GM19099 (cell line): Measurements from ENCODE around the gene SMYD2.

Source experiments
- POLR2A ChIP-seq: IDR thresholded peaks from 3 replicates; pipeline ENCODE4 v1.6.1; 2011; ENCODE audit warnings: low read depth; ENCODE audit not compliant: insufficient read length; ENCODE audit errors: extremely low read depth

SMYD2 gene

DNA sequence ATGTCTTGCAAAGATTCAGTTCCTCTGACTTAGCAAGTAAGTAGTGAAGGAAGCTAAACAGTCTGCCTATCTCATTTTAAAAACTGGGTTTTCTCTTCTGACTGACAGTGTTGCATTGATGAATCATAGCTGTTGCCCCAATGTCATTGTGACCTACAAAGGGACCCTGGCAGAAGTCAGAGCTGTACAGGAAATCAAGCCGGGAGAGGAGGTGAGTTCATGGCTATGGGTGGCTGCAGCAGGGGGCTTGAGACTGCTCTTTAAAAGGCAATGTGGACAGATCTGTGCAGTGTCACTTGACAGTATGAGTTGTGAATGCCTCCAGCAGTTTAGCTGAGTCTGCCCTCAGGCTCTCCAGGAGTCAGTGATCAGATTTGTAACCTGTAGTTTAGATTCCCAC lies 46.6 kb downstream of the SMYD2 start:
- TF ChIP-seq POLR2A = no peak

DNA sequence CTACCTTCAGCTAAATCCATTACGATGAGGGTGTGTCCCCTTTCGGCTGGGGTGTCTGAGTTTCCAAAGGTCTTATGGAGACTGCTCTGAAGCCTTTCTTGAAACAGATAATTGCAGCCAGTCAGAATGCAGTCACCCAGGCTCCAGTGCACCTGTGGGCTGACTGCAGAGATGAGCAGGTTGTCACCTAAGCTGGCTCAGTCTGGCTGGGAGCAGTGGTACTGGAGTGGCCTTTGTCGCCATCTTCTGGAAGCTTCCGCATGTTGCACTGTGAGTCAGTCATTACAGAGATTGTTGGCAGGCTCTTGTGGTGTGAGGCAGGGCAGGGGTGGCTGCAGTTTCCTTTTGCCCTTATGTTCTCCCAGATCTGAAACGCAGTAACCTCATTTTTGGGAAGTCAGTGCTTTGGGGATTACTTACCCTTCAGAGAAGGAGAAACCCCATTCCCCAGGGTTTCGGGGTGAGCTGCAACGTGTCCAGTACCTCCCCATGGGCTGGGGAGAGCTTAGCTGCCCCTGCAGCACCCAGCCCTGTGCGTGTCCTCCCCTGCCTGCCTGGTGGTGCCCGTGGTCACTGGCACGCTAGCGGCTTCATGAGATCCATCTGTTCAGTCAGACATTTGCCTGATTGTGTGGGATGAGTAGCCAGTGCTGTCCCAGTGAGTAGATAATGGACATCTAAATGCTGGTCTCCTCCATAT lies 48.0 kb downstream of the SMYD2 start:
- TF ChIP-seq POLR2A = no peak

DNA sequence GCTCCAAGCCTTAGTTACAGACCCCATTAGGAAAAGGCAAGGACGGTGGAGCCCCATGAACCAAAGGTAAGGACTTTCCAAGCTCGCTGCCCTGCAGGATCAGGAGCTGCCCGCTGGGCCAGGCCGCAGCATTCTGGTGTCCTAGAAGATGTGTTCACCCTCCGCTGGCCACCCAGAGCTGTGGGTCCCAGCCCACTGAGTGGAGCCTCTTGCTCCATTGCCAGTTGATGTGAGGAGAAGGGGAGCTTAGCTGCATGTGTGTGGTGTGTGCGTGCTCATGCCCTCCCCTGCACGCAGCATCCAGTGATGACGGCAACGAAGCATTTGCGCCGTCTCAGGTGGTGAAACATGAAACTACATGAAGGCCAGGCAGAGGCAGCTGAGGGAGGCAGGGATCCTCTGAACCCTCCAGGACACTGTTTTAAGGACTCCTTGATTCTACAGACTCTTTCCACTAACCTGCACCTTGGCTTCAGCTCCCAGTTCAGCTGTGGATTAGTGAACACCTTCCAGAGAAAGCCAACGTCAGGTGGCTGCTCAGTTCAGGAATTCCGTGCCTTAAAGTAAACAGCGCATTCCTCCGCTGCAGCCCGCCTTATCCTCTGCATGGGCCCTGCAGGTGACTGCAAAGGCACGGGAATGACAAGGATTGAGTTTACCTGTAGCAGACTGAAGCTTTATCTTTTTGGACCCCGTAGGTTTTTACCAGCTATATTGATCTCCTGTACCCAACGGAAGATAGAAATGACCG lies 48.7 kb downstream of the SMYD2 start:
- TF ChIP-seq POLR2A = no peak

DNA sequence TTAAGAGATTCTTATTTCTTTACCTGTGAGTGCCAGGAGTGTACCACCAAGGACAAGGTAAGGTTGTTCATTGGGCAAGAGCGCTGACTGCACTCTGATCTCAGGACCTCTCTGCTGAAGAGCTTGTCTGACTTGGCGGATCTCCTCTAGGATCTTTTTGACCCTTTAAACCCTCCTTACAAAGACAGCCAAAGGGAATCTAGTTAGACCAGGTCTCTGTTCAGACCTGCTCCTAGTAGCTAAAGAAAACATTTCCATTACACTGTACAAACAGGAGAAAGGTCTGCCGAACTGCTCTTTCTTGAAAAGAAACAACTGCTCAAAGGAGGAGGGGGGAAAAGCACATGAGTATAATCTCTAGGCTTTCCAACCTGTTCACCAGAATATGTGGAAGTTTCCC lies 49.3 kb downstream of the SMYD2 start:
- no peak for TF ChIP-seq POLR2A

DNA sequence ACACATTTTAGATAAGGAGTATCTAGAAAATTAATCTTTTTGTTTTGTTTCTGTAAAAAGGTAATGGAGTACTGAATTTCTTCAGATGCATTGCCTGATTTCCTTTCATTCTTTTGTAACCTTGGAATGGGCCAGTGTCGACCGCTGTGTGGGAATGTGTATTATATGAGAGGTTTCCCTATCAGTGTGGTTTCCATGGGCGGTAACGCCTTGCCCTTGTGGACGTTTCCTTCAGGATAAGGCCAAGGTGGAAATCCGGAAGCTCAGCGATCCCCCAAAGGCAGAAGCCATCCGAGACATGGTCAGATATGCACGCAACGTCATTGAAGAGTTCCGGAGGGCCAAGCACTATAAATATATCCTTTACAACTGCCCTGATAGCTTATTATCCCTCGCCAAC lies 49.8 kb downstream of the SMYD2 start:
- no peak for TF ChIP-seq POLR2A

DNA sequence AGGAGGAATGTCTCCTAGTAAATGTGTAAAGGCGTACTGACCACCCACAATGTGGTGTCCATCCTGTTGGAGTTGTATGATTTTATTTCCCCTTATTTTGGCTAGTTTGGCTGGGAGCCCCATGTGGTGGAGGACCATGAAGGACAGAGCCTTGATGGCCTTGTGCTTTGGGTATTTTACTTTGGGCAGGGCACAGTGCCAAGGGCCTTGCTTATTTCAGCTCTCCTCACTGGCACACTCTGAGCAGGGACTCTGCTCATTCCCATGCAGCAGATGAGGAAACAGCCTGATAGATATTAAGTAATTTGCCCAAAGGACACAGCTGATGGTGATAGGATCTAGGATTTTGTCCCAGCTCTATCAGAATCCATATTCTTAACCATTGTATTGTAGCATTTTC lies 50.2 kb downstream of the SMYD2 start:
- no peak for TF ChIP-seq POLR2A

DNA sequence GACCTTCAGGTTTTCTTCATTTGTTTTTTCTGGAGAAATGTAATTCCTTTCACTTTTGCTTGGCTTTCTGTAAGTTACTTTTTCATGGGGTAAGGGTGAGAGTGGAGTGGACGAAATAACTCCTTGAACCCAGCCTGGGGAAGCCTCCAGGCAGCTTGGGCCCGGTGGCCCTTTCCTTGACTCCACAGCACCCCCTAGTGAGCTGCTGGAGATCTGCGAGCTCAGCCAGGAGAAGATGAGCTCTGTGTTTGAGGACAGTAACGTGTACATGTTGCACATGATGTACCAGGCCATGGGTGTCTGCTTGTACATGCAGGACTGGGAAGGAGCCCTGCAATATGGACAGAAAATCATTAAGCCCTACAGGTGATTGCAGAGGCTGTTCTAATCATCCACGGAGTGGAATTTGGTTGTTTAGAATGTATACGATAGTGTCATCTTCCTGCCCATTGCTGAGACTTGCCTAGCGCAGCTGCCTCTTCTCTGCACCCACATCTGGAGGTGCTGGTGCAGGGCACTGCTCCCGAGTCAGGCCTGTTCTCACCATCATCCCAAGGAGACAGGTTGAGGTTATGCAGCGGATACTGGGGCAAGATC lies 51.0 kb downstream of the SMYD2 start:
- TF ChIP-seq POLR2A = no peak

DNA sequence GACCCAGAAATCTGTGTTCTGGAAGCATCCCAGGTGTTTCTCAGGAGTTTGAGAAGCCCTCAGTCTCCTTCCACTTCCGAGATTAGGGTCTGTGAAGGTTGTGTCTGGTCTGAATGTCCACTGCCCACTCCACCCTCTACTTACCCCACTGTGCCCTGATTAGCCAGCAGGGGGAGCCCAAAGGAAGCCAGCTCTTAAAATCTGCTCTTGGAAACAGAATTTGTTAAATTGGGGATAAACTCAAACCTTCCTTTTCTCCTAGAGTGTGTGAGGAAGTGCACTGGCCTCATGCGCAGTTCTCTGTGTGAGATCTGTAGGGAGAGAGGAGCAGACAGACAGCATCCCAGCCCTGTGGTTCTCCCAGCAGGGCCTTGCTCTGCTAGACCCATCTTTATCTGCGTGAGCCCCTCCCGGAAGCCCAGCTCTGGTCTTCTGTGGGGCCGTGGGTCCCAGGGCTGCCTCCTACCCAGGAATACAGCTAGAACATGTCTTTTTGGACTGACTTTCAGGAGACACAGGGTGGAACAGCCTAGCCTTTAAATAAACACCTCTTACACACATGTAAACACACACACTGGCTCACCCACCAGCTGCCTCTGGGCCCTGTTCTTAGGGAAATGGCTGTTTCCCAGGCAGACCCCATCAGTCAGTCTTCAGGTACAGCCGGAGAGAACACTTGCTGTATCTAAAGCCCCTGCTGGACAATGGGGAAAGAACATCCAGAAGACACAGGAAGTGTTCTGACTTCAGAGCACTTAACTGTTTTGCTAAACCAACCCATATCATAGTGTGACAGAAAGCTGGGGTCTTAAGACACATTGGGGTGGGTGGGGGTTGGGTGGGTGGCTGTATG lies 52.2 kb downstream of the SMYD2 start:
- no peak for TF ChIP-seq POLR2A

DNA sequence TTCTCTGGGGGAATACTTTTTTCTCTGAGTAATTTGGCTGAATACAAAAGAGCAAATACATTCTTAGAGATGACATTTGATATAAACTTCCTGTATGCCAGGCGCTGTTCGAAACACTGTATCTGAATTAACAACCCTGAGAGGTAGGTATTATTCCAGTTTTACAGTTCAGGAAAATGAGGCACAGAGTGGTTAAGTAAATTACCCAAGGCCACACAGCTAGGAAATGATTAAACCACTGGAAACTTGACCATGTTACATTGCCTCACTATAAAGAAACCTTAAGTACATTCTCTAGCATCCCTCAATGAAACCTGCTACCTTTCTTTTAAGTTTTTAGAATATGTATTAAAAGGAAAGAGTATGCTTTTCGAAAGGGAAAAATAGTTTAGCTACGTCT lies 54.6 kb downstream of the SMYD2 start:
- no peak for TF ChIP-seq POLR2A

DNA sequence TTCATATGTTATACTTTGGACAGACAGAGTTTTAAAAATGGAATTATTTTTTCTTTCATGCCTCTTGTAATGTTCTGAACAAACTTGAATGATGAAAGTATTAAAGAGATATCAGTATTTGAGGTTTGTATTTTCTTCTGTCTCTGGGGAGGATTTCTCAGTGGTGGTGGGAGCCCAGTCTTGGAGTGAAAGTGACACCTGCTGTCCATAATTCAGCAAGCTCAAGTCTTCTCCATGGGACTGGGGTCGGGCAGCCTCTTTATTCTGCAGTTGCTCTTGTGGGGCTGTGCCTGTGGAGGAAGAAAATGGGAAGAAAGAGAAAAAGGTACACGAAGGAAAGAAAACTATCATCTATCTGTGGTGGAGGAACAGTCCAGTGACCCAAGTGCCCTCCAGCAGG lies 56.1 kb downstream of the SMYD2 start:
- no peak for TF ChIP-seq POLR2A

DNA sequence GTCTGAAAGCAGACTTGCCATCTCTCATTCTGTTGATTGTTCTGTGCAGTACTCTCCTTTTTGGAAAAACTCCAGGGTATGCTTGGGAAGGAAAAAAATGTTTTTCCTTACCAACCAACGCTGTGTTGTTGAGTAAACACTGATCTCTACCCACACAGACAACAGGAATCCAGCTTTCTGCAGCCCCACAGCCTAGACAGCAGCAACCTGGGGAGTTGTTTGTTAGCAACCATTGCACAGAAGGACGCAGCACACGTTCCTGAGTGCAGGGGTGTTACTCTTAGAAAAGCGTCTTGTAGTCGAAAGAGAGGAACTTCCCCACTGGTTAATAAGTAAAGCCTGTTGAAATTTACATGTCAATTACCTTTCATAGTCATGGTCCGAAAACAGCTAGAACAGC lies 56.6 kb downstream of the SMYD2 start:
- no peak for TF ChIP-seq POLR2A

DNA sequence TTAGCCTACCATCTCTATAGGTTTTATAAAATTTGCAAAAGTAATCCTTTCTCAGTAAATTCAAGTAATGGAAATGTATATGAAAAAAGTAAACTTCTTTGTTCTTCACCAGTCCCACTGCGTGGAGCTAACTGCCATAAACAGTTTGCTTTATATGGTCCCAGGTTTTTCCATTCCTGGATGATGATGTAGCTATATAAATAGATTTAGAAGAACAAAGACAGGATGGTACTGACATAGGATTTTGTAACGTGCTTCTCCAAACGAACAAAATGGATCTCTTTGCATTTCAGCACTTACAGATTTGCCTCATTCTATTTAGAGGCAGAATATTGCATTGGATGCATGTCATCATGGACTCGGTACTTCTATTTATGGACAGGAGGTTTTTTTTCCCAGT lies 57.3 kb downstream of the SMYD2 start:
- TF ChIP-seq POLR2A = no peak

DNA sequence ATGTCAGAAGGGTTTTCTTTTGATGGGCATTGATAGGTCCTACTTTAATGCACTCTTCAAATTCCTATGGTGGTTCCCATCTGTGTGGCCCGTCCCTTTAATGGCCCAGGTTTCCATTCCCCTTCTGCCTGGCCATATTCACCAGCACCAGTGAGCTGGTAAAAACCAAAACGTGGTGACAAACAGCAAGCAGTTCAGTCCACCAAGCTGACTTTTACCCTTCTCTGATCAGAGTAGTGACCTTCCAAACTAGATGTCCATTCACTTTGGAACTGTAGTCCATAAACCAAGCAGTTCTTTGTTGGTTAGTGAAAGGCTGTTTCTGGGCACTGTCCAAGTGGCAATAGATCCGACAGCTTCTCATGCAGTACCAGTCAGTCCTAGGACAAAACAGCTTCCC lies 60.5 kb downstream of the SMYD2 start:
- TF ChIP-seq POLR2A = no peak

DNA sequence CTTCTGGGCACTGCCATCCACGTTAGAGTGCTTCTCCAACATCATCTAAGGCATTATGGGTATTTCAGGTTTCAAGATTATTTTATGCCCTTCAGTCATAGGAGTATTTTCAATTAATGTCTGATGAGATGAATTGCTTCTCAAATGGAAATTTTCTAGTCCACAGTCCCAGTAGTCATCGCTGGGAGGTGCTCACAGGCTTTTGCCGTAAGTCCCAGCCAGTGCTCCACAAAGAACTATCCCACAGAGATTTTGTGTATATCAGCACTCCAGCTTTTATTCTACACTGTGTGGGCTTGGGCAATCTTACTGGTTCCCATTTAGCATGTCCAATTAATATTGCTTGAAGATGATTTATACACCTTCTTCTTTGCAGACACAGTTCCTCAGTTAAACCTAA lies 61.0 kb downstream of the SMYD2 start:
- TF ChIP-seq POLR2A = no peak

DNA sequence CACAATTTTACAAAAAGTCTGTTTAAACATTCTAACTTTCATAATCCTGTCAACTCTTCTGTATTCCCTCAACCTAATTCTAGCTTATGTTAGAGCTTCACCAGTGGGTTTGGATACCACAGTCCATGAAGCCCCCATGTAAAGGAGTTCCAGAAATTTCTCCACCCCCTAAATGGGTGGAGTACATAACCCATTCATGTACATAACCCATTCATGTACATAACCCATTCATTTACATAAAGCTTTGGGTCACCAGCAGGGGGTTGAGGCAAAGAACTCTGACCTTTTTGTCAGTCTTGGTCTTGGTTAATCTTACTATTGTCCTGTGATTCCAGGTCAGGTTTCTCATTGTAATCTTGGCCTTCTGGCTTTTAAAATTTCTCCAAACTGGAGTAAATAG lies 61.6 kb downstream of the SMYD2 start:
- no peak for TF ChIP-seq POLR2A

DNA sequence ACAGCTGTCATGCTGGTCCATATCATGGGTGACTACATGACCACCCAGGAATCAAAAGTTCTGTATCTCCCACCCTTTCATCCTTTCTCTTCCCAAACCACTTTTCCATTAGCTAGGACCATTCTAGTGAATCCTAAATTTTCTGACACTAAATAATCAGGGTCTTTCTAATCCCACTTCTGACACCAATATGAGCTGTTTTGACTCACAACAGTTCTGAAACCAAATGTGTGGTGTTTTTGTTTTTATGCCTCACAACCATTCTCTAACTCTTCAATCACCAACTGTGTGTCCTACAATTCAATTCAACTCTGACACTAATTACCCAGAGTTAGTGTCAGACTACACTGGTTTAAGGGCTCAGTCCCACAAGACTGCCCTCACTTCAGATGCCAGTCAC lies 63.9 kb downstream of the SMYD2 start:
- no peak for TF ChIP-seq POLR2A

DNA sequence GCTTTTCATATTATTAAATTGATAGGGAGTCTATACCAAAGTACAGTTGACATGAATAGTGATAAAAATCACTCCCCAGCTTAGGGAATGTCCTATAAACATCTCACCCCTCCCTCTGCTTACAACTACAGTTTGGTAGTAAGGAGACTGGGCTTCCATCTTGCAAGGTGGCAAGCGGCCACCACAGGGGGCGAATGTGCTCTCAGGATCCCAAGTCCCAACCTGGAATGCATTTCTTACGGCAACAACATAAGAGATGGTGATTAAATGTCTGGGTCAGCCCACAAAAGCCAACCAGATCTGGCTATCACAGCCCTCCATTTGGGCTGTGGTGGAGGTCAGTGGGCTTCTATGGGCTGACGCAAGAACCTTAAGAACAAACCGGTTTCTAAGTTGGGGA lies 68.0 kb downstream of the SMYD2 start:
- no peak for TF ChIP-seq POLR2A
